Activated CD8-positive, alpha-beta memory T cell treated with anti-CD3 and anti-CD28 coated beads for 36 hours (primary cell): ENCODE data around the gene PAMR1. TPM values are rescaled to one million over a fixed set of nuclear protein-coding genes. Genes with fewer than 3 reads are reported as not detected.

ENCODE experiments used
- CTCF ChIA-PET: fragments of 350-600 bp; sonication (Branson Sonifier 250); formaldehyde crosslinking; loops from one replicate; lab custom pipeline; 2021; ENCODE audit warnings: antibody characterized with exemption; lab: Charles Lee
- POLR2A ChIA-PET: fragments of 350-600 bp; sonication (Branson Sonifier 250); formaldehyde crosslinking; loops from one replicate; lab custom pipeline; 2021; ENCODE audit warnings: antibody characterized with exemption; lab: Charles Lee
- total RNA-seq, 2 experiments: library from RNA; stranded (reverse); gene quantifications; one replicate each; pipeline ENCODE4 v1.2.3, GENCODE V29; 2021

The PAMR1 gene
- total RNA-seq, 2 experiments from 2014 or later: not detected

DNA sequence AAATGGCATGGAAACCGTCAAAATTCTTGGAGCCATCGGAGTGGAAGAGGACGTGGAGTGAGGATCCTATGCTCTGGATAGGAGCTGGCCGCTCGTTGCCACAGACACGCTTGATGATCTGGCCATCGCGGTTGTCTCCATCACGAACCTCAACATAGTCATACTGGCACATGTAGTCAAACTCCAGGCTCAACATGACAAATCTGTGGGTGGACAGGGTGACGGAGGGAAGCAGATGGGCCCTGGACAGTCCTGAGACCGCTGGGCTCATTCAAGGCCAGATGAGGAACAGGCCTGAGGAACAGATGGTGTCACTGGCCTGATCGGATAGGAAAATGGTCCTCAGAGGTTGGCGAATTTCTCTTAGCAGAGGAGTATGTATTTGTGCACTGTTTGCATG lies 54.8 kb downstream of the PAMR1 start:
- CTCF ChIA-PET: no interaction called here
- POLR2A ChIA-PET: no interaction called here

- ChIA-PET CTCF (interaction anchor here (0.7 kb wide), 1 partner anchor 756 kb away, joined by 6 read pairs; no protein-coding TSS in a partner anchor), POLR2A (no interaction called here)
Observed at GRCh38 chr11:35466058-35466457, 59.4 kb downstream of the PAMR1 start.

GRCh38 chr11:35464308-35464707 lies 61.1 kb downstream of the PAMR1 start:
- ChIA-PET POLR2A (no interaction called here), CTCF (no interaction called here)

- ChIA-PET POLR2A (no interaction called here), CTCF (no interaction called here)
Observed at GRCh38 chr11:35463331-35463751, 62.1 kb downstream of the PAMR1 start.

GRCh38 chr11:35461917-35462538 lies 63.4 kb downstream of the PAMR1 start:
- ChIA-PET POLR2A (no interaction called here), CTCF (no interaction called here)

GRCh38 chr11:35459489-35459888 lies 65.9 kb downstream of the PAMR1 start:
- POLR2A ChIA-PET: interaction anchor here (0.5 kb wide), 1 partner anchor 43 kb away, joined by 3 read pairs; no protein-coding TSS in a partner anchor
- CTCF ChIA-PET: no interaction called here

- ChIA-PET POLR2A (no interaction called here), CTCF (no interaction called here)
Observed at GRCh38 chr11:35458846-35459245, 66.6 kb downstream of the PAMR1 start.

- POLR2A ChIA-PET: no interaction called here
- CTCF ChIA-PET: no interaction called here
Observed at GRCh38 chr11:35454362-35454761, 71.1 kb downstream of the PAMR1 start.

GRCh38 chr11:35436581-35437250 lies 88.7 kb downstream of the PAMR1 start:
- ChIA-PET POLR2A (no interaction called here), CTCF (no interaction called here)

- POLR2A ChIA-PET: no interaction called here
- CTCF ChIA-PET: no interaction called here
Observed at GRCh38 chr11:35433588-35433987, 91.8 kb downstream of the PAMR1 start.

- ChIA-PET CTCF (no interaction called here), POLR2A (no interaction called here)
Observed at GRCh38 chr11:35432464-35432863, 93.0 kb downstream of the PAMR1 start.

DNA sequence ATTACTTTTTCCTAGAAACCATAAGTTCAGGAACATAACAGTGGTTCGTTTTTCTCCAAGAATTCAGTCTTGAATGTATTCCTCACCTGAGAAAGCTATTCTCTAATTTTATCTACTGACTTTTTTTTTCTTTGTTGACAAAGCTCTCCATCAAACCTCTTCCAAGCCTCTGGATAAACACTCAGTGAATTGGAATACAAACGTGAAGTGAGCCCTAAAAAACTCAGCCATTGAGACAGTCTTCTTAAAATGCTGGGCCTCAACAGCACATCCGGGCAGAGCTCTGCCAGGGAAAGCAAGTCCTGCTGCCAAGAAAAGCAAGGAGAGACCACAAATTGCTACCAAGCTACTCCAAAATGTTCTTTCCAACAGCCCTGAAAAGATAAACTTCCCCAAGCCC lies 98.3 kb downstream of the PAMR1 start:
- POLR2A ChIA-PET: no interaction called here
- CTCF ChIA-PET: no interaction called here

GRCh38 chr11:35426351-35426750 lies 99.1 kb downstream of the PAMR1 start:
- POLR2A ChIA-PET: no interaction called here
- CTCF ChIA-PET: no interaction called here

DNA sequence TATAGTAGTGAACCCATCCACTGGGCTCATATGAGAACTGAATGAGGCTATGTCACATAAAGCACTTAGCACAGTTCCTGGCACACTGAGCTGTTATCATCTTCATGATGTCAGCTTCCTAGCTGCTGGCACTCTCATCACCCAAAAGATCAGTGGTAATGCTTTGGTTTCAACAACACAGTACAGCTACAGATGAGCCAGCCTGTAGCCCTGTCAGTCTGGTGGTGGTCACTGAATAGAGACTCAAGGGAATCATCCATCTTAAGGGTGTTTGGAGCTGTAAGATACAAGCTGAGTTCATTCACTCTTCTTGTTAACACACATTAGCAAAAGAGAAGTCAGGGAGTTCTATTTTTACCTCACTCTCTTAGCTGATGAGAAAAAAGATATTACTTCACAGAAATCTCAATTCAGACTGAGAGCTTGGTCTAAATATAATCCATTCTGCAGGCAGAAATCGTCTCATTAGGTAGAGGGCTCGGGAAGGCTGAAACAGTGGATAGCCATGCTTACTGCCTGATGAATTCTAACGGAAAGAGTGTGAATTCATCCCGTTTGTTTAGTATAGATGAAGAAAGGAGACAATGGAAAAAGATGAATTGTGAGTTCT lies 99.7 kb downstream of the PAMR1 start:
- ChIA-PET CTCF (no interaction called here), POLR2A (no interaction called here)

- ChIA-PET POLR2A (no interaction called here), CTCF (no interaction called here)
Observed at GRCh38 chr11:35424157-35424940, 101.1 kb downstream of the PAMR1 start.

- ChIA-PET CTCF (no interaction called here), POLR2A (no interaction called here)
Observed at GRCh38 chr11:35420371-35420770, 105.0 kb downstream of the PAMR1 start.

DNA sequence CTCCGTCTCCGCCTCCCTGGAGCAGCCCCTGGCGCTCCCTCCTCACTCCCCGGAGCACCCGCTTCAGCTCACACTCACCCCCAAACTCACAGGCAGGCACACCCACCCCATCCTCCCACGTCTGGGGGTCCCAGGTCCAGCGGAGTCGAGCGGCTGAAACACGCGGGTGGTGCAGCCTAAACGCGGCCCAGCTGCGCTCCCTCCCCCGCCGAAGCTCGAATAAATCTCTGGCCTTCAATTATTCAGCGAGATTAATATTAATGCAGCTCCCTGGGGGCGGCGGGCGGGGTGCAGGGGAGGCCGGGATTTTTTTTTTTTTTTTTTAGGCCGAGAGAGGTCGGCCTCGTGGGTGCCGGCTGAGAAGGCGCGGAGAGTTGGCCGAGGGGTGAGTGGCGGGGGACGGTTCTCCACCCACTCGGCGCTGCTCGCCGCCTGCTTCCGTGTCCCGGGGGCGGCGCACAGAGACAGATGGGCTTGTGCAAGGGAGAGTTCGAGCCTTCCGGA lies 105.5 kb downstream of the PAMR1 start:
- CTCF ChIA-PET: no interaction called here
- POLR2A ChIA-PET: interaction anchor here (0.7 kb wide), 1 partner anchor 10 kb away, joined by 4 read pairs; no protein-coding TSS in a partner anchor

DNA sequence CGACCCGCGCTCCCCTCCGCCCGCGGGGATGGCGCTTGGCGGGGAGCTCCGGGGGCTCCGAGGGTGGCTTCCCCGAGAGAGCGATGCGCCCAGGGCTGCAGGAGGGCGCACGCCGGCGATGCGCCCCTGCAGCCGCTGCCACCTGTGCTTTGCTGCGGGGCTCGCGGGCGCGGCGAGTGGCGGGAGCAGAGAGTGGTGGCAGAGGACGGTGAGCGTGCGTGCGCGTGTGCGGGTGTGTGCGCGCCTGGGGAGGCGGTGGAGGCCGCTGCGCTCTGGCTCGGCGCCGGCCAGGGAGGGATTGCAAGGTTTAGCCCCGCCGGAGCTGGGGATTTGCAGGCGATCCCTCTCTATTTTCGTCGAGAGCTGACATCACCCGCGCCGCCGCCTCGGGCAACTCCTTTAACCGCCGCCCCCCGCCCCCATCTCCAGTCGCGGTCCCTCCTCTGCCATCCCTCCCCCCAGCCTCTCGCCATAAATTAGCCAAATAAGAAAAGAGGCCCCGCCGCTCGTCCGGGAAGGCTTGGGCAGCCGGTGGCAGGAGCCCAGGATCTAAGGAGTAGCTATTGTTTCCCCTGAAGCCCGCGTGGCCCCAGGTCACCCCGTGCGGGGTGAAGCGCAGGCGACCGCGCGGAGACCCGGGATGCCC lies 106.1 kb downstream of the PAMR1 start, which contains the start of gene SLC1A2:
Gene SLC1A2 (minus strand): TSS at position 375 of the 646 bp plus-strand sequence. CDS start 592 bp downstream, outside the sequence.
- ChIA-PET POLR2A (interaction anchor here (0.7 kb wide), 1 partner anchor 10 kb away, joined by 4 read pairs; no protein-coding TSS in a partner anchor), CTCF (no interaction called here)
